OCI-LY3 (cell line): ENCODE measurements around the gene CC2D1A.

ENCODE experiments used
- CTCF ChIP-seq: fragments of 200-600, 300-600 bp; sonication (generic); IDR thresholded peaks from 2 replicates; pipeline ENCODE4 v1.5.1; 2014; ENCODE audit warnings: antibody characterized with exemption, low read length, low read depth
- EZH2phosphoT487 ChIP-seq: fragments of 200-600 bp; shearing (Covaris generic); IDR thresholded peaks from 2 replicates; pipeline ENCODE4 v1.6.1; 2018; ENCODE audit warnings: antibody characterized with exemption, mixed run types, low read depth

GRCh38 chr19:13906910-13907309, 909 bp downstream of the CC2D1A start:
- no peak for TF ChIP-seq CTCF
- no peak for TF ChIP-seq EZH2phosphoT487
